Natural killer cell (primary cell): ENCODE measurements around the gene H6PD. TPM values are rescaled to one million over a fixed set of nuclear protein-coding genes. Genes with fewer than 3 reads are reported as not detected.

Experiments used
- ATAC-seq, 3 donors: fragments of 150-1000 bp in 2 of 3; fragments of 200-7000 bp in 1 of 3; cut with Tn5 transposase; 1 replicate in 1 of 3; 2 replicates in 2 of 3; pipeline ENCODE4 v1.10.0; 2021; ENCODE audit warnings: mild to moderate bottlenecking in 2 of 3, moderate library complexity in 2 of 3
- DNase-seq, 2 donors: peaks; one replicate each; pipeline versions ENCODE4 v3.0.0 to v3.0.0-alpha.2; 2013 to 2021; ENCODE audit warnings: mixed read lengths in 1 of 2
- H3K27ac ChIP-seq: one replicate; pipeline ENCODE4 v1.5.1; 2013; ENCODE audit warnings: mild to moderate bottlenecking, low read length
- H3K27me3 ChIP-seq: one replicate; pipeline ENCODE4 v1.6.1; 2013; ENCODE audit warnings: low read length; ENCODE audit not compliant: control insufficient read depth, insufficient read depth
- H3K36me3 ChIP-seq: one replicate; pipeline ENCODE4 v1.6.1; 2013; ENCODE audit warnings: low read length; ENCODE audit not compliant: control insufficient read depth, insufficient read depth
- H3K4me1 ChIP-seq: one replicate; pipeline ENCODE4 v1.6.1; 2013; ENCODE audit warnings: low read length; ENCODE audit not compliant: control insufficient read depth, insufficient read depth
- H3K4me3 ChIP-seq: one replicate; pipeline ENCODE4 v1.5.1; 2013; ENCODE audit warnings: low read length
- H3K9me3 ChIP-seq: one replicate; pipeline ENCODE4 v1.6.1; 2013; ENCODE audit warnings: low read length; ENCODE audit not compliant: control insufficient read depth, insufficient read depth
- H3K27ac Mint-ChIP-seq, 2 donors: one replicate each; pipeline ENCODE4 v1.8.0; 2022; ENCODE audit warnings: mild to moderate bottlenecking in 2 of 2, mixed read lengths in 2 of 2, moderate library complexity in 1 of 2
- H3K27me3 Mint-ChIP-seq, 2 donors: one replicate each; pipeline ENCODE4 v1.8.0; 2022; ENCODE audit warnings: low read depth in 2 of 2, mixed read lengths in 2 of 2
- H3K36me3 Mint-ChIP-seq: one replicate; pipeline ENCODE4 v1.8.0; 2022; ENCODE audit warnings: mixed read lengths
- H3K4me1 Mint-ChIP-seq, 2 donors: one replicate each; pipeline ENCODE4 v1.8.0; 2022; ENCODE audit warnings: mixed read lengths in 2 of 2
- H3K4me3 Mint-ChIP-seq: one replicate; pipeline ENCODE4 v1.8.0; 2022; ENCODE audit warnings: mild to moderate bottlenecking, moderate library complexity, mixed read lengths
- H3K9me3 Mint-ChIP-seq, 2 donors: one replicate each; pipeline ENCODE4 v1.8.0; 2022; ENCODE audit warnings: mixed read lengths in 2 of 2
- WGBS: methylation state at CpG from one replicate; pipeline ENCODE4 v1.1.7; 2013; ENCODE audit warnings: missing lambda C conversion rate; ENCODE audit not compliant: insufficient coverage; 5-methylcytosine and 5-hydroxymethylcytosine counted together
- intact Hi-C: fragments of 100-400 bp; cut with micrococcal nuclease; formaldehyde crosslinking; loops from one replicate; pipeline ENCODE4 v1.14.2; 2022
- total RNA-seq, 4 donors: library from RNA; stranded (reverse); fragments of 120-200 nt in 1 of 4; gene quantifications; one replicate each; pipeline versions ENCODE4 v1.2.3 to v1.2.4, GENCODE V29; 2013 to 2022
- TF ChIP-seq, protein P1 (sequence below): fragments of 200-600 bp; IDR thresholded peaks from one replicate; pipeline ENCODE4 v1.8.0; 2022; ENCODE audit warnings: antibody characterized with exemption

Gene H6PD
- total RNA-seq, 3 donors from 2014 or later (not counting 1 experiment from before 2014, with no cell fraction given): 24.3 to 37.1 (median 31.2) TPM

DNA sequence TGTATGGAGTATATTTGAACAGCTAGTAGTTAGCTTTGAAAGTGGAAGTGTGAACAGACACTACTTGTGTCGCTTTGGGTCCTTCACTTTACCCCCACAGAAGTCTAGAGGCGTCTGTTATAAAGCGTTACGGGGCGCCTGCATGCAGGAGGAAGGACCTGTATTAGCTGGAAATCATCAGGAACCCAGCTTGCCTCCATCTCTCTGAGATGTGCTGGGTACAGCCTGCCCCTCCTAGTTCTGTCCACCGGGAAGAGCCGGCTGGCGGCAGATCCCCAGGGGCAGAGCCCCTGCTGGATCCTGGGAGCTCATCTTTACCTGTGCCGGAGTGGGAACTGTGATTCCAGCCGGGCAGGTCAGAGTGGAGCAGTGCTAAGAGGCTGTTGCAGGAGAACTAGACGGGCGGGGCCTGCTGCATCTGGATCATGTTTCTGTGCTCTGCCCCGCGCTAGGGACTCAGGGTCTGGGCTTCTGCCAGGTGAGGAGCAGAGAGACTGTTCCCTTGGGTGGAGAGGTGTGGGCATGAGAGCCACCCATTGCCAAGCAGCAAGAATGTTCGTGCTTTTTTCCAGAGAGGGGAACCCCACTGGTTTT lies 35.8 kb downstream of the H6PD start:
- Mint-ChIP-seq H3K4me3 (no peak overlapping the region), H3K9me3 (no peaks in the 10 kb centered on the region), H3K4me1 (peaks cover 5 to 12% of the 10 kb centered on the region in 2 donors), H3K27me3 (no peaks in the 10 kb centered on the region), H3K36me3 (no peaks in the 10 kb centered on the region), H3K27ac (no peak overlapping the region)
- Histone ChIP-seq H3K27ac (no peak overlapping the region), H3K4me1 (peaks cover 9% of the 10 kb centered on the region), H3K4me3 (no peak overlapping the region), H3K9me3 (no peaks in the 10 kb centered on the region), H3K27me3 (no peaks in the 10 kb centered on the region), H3K36me3 (peaks cover under 1% of the 10 kb centered on the region)
- WGBS: 96% methylated on average over 15 of the region's 15 CpGs
- TF ChIP-seq, protein P1, sequence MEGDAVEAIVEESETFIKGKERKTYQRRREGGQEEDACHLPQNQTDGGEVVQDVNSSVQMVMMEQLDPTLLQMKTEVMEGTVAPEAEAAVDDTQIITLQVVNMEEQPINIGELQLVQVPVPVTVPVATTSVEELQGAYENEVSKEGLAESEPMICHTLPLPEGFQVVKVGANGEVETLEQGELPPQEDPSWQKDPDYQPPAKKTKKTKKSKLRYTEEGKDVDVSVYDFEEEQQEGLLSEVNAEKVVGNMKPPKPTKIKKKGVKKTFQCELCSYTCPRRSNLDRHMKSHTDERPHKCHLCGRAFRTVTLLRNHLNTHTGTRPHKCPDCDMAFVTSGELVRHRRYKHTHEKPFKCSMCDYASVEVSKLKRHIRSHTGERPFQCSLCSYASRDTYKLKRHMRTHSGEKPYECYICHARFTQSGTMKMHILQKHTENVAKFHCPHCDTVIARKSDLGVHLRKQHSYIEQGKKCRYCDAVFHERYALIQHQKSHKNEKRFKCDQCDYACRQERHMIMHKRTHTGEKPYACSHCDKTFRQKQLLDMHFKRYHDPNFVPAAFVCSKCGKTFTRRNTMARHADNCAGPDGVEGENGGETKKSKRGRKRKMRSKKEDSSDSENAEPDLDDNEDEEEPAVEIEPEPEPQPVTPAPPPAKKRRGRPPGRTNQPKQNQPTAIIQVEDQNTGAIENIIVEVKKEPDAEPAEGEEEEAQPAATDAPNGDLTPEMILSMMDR: no peak
- intact Hi-C loops: no loop called here
- ATAC-seq: no peak
- no peak for DNase-seq

DNA sequence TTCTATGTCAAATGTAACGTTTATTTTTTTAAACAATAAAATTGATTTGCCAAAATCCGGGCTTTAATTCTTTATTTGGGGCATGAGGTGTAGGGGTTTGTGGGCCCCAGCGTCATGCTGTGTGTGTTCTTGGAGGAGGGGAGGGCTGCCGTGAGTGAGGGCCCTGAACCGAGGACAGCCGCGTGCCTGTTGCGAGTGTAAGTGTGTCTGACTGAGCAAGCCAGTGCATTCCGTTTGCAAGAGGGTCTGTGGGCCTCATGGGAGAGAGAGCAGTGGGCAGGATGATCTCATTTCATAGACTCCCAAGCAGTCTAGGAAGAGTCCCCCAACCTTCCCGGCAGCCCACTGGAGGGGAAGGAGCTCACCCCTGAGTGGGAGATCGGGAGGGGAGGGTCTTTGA lies 36.7 kb downstream of the H6PD start:
- no peaks in the 10 kb centered on the region for H3K27me3 Mint-ChIP-seq
- no peaks in the 10 kb centered on the region for H3K36me3 Mint-ChIP-seq
- no peak for ATAC-seq
- H3K36me3 ChIP-seq: no peaks in the 10 kb centered on the region
- DNase-seq: no peak
- 84% methylated on average over 11 of the region's 11 CpGs for WGBS
- no peaks in the 10 kb centered on the region for H3K27me3 ChIP-seq
- no peak overlapping the region for H3K4me3 ChIP-seq
- TF ChIP-seq, protein P1: no peak
- intact Hi-C loops: no loop called here
- H3K4me3 Mint-ChIP-seq: no peak overlapping the region
- no peak overlapping the region for H3K27ac Mint-ChIP-seq
- H3K4me1 Mint-ChIP-seq: peaks cover 14 to 21% of the 10 kb centered on the region in 2 donors
- peaks cover 17% of the 10 kb centered on the region for H3K4me1 ChIP-seq
- H3K9me3 Mint-ChIP-seq: no peaks in the 10 kb centered on the region
- no peaks in the 10 kb centered on the region for H3K9me3 ChIP-seq
- no peak overlapping the region for H3K27ac ChIP-seq

DNA sequence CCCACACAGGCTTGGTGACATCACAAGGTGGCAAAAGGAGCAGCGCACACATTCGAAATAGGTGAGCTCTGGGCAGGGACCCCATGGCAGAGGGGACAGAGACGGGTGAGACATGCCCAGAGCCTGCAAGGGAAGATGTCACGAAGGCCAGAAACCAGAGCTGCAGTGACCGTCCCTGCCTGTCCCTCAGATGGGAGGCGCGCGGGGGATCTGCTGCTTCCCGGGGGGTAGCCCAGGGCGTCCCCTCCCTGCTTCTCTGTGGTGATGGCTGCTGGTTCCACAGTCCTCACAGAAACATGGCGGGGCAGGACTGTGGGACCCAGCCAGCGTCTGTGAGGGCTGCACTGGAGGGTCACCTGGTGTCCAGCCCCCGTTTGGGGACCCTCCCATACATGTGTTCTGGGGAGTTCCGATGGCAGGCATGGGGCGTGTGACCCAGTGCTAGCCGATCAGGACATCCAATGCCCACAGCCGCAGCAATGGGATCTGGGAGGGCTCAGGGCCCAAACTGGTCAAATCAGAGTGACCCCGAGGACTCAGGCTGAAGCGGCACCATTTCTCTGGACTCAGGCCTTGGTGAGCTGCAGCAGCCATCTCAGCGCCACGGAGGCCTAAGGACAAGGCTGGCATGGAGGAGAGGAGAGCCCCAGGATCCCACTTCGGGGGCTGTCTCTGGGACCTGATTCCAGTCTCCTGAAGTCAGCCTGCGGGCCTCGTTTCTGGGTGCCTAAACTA lies 37.5 kb downstream of the H6PD start:
- Histone ChIP-seq H3K27ac (no peak overlapping the region), H3K4me3 (no peak overlapping the region), H3K9me3 (no peaks in the 10 kb centered on the region), H3K36me3 (no peaks in the 10 kb centered on the region), H3K4me1 (peaks cover 13% of the 10 kb centered on the region), H3K27me3 (no peaks in the 10 kb centered on the region)
- Mint-ChIP-seq H3K4me1 (peaks cover 15 to 20% of the 10 kb centered on the region in 2 donors), H3K9me3 (no peaks in the 10 kb centered on the region), H3K27ac (no peak overlapping the region), H3K4me3 (no peak overlapping the region), H3K36me3 (no peaks in the 10 kb centered on the region), H3K27me3 (no peaks in the 10 kb centered on the region)
- TF ChIP-seq, protein P1: no peak
- DNase-seq (no peak), ATAC-seq (no peak)
- 96% methylated on average over 24 of the region's 24 CpGs for WGBS
- intact Hi-C loops: no loop called here
